HG03135 (cell line): ENCODE measurements around the gene CEMIP.

Source experiments
- ATAC-seq: cut with Tn5 transposase; IDR thresholded peaks from one replicate; pipeline ENCODE4 v1.9.1; 2021; ENCODE audit warnings: mild to moderate bottlenecking, moderate library complexity; ENCODE audit not compliant: unreplicated experiment

The CEMIP gene

GRCh38 chr15:80971143-80971542 lies 192.0 kb downstream of the CEMIP start:
- ATAC-seq: no peak

GRCh38 chr15:80972276-80972675 lies 193.1 kb downstream of the CEMIP start:
- ATAC-seq: no peak

- no peak for ATAC-seq
Observed at GRCh38 chr15:80974914-80975313, 195.7 kb downstream of the CEMIP start.

GRCh38 chr15:80976851-80977250 lies 197.7 kb downstream of the CEMIP start:
- no peak for ATAC-seq

- no peak for ATAC-seq
Observed at GRCh38 chr15:80977627-80978036, 198.5 kb downstream of the CEMIP start.

- ATAC-seq: no peak
Observed at GRCh38 chr15:80978685-80979329, 199.6 kb downstream of the CEMIP start.

- ATAC-seq: no peak
Observed at GRCh38 chr15:80979538-80980200, 200.5 kb downstream of the CEMIP start.

- ATAC-seq: no peak
Observed at GRCh38 chr15:80982205-80982604, 203.0 kb downstream of the CEMIP start.

- no peak for ATAC-seq
Observed at GRCh38 chr15:80982839-80983238, 203.7 kb downstream of the CEMIP start.

- no peak for ATAC-seq
Observed at GRCh38 chr15:80984856-80985255, 205.7 kb downstream of the CEMIP start.

- no peak for ATAC-seq
Observed at GRCh38 chr15:80985981-80986380, 206.8 kb downstream of the CEMIP start.

GRCh38 chr15:80986487-80986886 lies 207.3 kb downstream of the CEMIP start:
- no peak for ATAC-seq

GRCh38 chr15:80988148-80988796 lies 209.1 kb downstream of the CEMIP start:
- no peak for ATAC-seq

GRCh38 chr15:80989081-80989517 lies 209.9 kb downstream of the CEMIP start:
- peak; percentile 1 for ATAC-seq

- peak; percentile 97 for ATAC-seq
Observed at GRCh38 chr15:80989518-80990478, 210.6 kb downstream of the CEMIP start, which contains the start of gene MESD. TSS of gene MESD (minus strand) at chr15:80989819. CDS start at chr15:80989791, 28 bp downstream.

GRCh38 chr15:80990955-80991354 lies 211.8 kb downstream of the CEMIP start:
- ATAC-seq: no peak

- no peak for ATAC-seq
Observed at GRCh38 chr15:80991421-80991820, 212.3 kb downstream of the CEMIP start.

- ATAC-seq: no peak
Observed at GRCh38 chr15:80992006-80992405, 212.8 kb downstream of the CEMIP start.

GRCh38 chr15:80992441-80992840 lies 213.3 kb downstream of the CEMIP start:
- ATAC-seq: no peak

- ATAC-seq: no peak
Observed at GRCh38 chr15:80996247-80996646, 217.1 kb downstream of the CEMIP start.

- ATAC-seq: no peak
Observed at GRCh38 chr15:80997692-80998091, 218.5 kb downstream of the CEMIP start.
